Gastroesophageal sphincter (tissue), 4 donors: ENCODE measurements around the gene FIBIN. TPM values are rescaled to one million over a fixed set of nuclear protein-coding genes. Genes with fewer than 3 reads are reported as not detected.

Experiments used
- ATAC-seq: fragments of 150-250 bp; one replicate; pipeline ENCODE4 v1.9.1; 2016; ENCODE audit warnings: mild to moderate bottlenecking, moderate library complexity
- H3K27ac ChIP-seq, 4 donors: fragments of 200-600 bp; sonication (generic) in 3 of 4; 1 replicate in 3 of 4; 2 replicates in 1 of 4; pipeline ENCODE4 v1.5.1; 2016 to 2019
- H3K27me3 ChIP-seq: fragments of 200-600 bp; sonication (generic); one replicate; pipeline ENCODE4 v1.5.1; 2019
- H3K36me3 ChIP-seq, 2 donors: fragments of 200-600 bp; sonication (generic); one replicate each; pipeline ENCODE4 v1.5.1; 2019; ENCODE audit warnings: control low read depth in 1 of 2
- H3K4me1 ChIP-seq, 3 donors: fragments of 200-600 bp; sonication (generic); 1 replicate in 2 of 3; 2 replicates in 1 of 3; pipeline ENCODE4 v1.5.1; 2016 to 2019; ENCODE audit warnings: control low read depth in 2 of 3
- H3K4me3 ChIP-seq, 2 donors: fragments of 200-600 bp; sonication (generic); one replicate each; pipeline ENCODE4 v1.5.1; 2019; ENCODE audit warnings: mild to moderate bottlenecking in 1 of 2, moderate library complexity in 1 of 2
- H3K9me3 ChIP-seq, 3 donors: fragments of 200-600 bp; sonication (generic); one replicate each; pipeline ENCODE4 v1.5.1; 2017 to 2019; ENCODE audit warnings: control low read depth in 2 of 3
- CTCF ChIP-seq, 4 experiments: fragments of 200-600 bp in 2 of 4; fragments of 450-650 bp in 2 of 4; sonication (generic) in 1 of 4; IDR thresholded peaks; one replicate each; pipeline ENCODE4 v1.5.1; 2017 to 2019; ENCODE audit warnings: antibody characterized with exemption in 4 of 4, mild to moderate bottlenecking in 2 of 4, moderate library complexity in 2 of 4
- EP300 ChIP-seq: sonication (generic); formaldehyde crosslinking; IDR thresholded peaks from one replicate; pipeline ENCODE4 v1.6.1; 2017; ENCODE audit warnings: antibody characterized with exemption, mild to moderate bottlenecking
- POLR2A ChIP-seq, 2 donors: fragments of 450-650 bp; IDR thresholded peaks; one replicate each; pipeline ENCODE4 v1.6.1; 2017; ENCODE audit warnings: antibody characterized with exemption in 2 of 2, mild to moderate bottlenecking in 2 of 2, moderate library complexity in 1 of 2
- POLR2AphosphoS5 ChIP-seq: sonication (generic); formaldehyde crosslinking; IDR thresholded peaks from one replicate; pipeline ENCODE4 v1.6.1; 2017; ENCODE audit warnings: antibody characterized with exemption
- WGBS, 2 donors: methylation state at CpG; one replicate each; pipeline ENCODE4 v1.1.5; 2018; ENCODE audit warnings: low coverage in 1 of 2; 5-methylcytosine and 5-hydroxymethylcytosine counted together
- total RNA-seq, 4 donors: library from RNA; depleted of rRNA; stranded (reverse); fragments of >200 nt; gene quantifications; one replicate each; pipeline ENCODE4 v1.1.0, GENCODE V29; 2016

Gene FIBIN
- total RNA-seq, 4 donors from 2014 or later: 53.2 to 143 (median 105) TPM

GRCh38 chr11:26948881-26949280 lies 45.0 kb upstream of the FIBIN start:
- Histone ChIP-seq H3K36me3 (no peaks in the 10 kb centered on the region), H3K27me3 (no peaks in the 10 kb centered on the region), H3K27ac (peak overlapping the region in 2 of 4 donors; percentile 3 to 70), H3K9me3 (no peaks in the 10 kb centered on the region), H3K4me3 (no peak overlapping the region), H3K4me1 (peaks cover 6 to 41% (median 17%) of the 10 kb centered on the region in 3 donors)
- no peak for ATAC-seq
- TF ChIP-seq CTCF (IDR thresholded peaks at IDR 0.05): no peak
- no peak for TF ChIP-seq POLR2AphosphoS5
- no peak for TF ChIP-seq EP300
- no peak for TF ChIP-seq POLR2A (IDR thresholded peaks at IDR 0.05)
- WGBS, 2 donors: 96 to 100% methylated on average over 1 of the region's 1 CpG

- Histone ChIP-seq H3K27ac (no peak overlapping the region), H3K9me3 (no peaks in the 10 kb centered on the region), H3K36me3 (no peaks in the 10 kb centered on the region), H3K4me1 (peaks cover 6 to 36% (median 13%) of the 10 kb centered on the region in 3 donors), H3K4me3 (no peak overlapping the region), H3K27me3 (no peaks in the 10 kb centered on the region)
- no peak for ATAC-seq
- WGBS, 2 donors: 77 to 83% methylated on average over 1 of the region's 2 CpGs
- TF ChIP-seq POLR2AphosphoS5 (no peak), CTCF (IDR thresholded peaks at IDR 0.05) (no peak), POLR2A (IDR thresholded peaks at IDR 0.05) (no peak), EP300 (no peak)
Measured at GRCh38 chr11:26949846-26950245, 44.1 kb upstream of the FIBIN start.

GRCh38 chr11:26950260-26950719 lies 43.6 kb upstream of the FIBIN start:
- WGBS, 2 donors: 85 to 100% methylated on average over 2 to 3 of the region's 5 CpGs
- TF ChIP-seq POLR2A (IDR thresholded peaks at IDR 0.05) (no peak), CTCF (IDR thresholded peaks at IDR 0.05) (no peak), POLR2AphosphoS5 (no peak), EP300 (no peak)

GRCh38 chr11:26951809-26952515 lies 42.0 kb upstream of the FIBIN start:
- no peak for ATAC-seq
- Histone ChIP-seq H3K4me3 (no peak overlapping the region), H3K36me3 (no peaks in the 10 kb centered on the region), H3K4me1 (peaks cover 4 to 17% (median 7%) of the 10 kb centered on the region in 3 donors), H3K9me3 (no peaks in the 10 kb centered on the region), H3K27me3 (no peaks in the 10 kb centered on the region), H3K27ac (no peak overlapping the region)
- WGBS, 2 donors: 69 to 73% methylated on average over 5 to 6 of the region's 6 CpGs
- TF ChIP-seq POLR2A (IDR thresholded peaks at IDR 0.05) (no peak), POLR2AphosphoS5 (no peak), EP300 (no peak), CTCF (IDR thresholded peaks at IDR 0.05) (no peak)

More at GRCh38 chr11:26950260-26950719, 43.6 kb upstream of the FIBIN start:
- Histone ChIP-seq H3K4me1 (peaks cover 6 to 32% (median 10%) of the 10 kb centered on the region in 3 donors), H3K36me3 (no peaks in the 10 kb centered on the region), H3K9me3 (no peaks in the 10 kb centered on the region), H3K27me3 (no peaks in the 10 kb centered on the region), H3K27ac (no peak overlapping the region), H3K4me3 (no peak overlapping the region)
- ATAC-seq: no peak

GRCh38 chr11:26953770-26954392 lies 40.0 kb upstream of the FIBIN start:
- 69 to 83% methylated on average over 7 of the region's 7 CpGs for WGBS, 2 donors
- Histone ChIP-seq H3K27ac (no peak overlapping the region), H3K9me3 (no peaks in the 10 kb centered on the region), H3K4me1 (peaks cover 0 to 2% (median 0%) of the 10 kb centered on the region in 3 donors), H3K4me3 (no peak overlapping the region), H3K27me3 (no peaks in the 10 kb centered on the region), H3K36me3 (no peaks in the 10 kb centered on the region)
- ATAC-seq: no peak
- TF ChIP-seq POLR2AphosphoS5 (no peak), POLR2A (IDR thresholded peaks at IDR 0.05) (no peak), CTCF (IDR thresholded peaks at IDR 0.05) (no peak), EP300 (no peak)
